Neural cell (in vitro differentiated cells): ENCODE results near the gene MLLT11.

Experiments
- EP300 ChIP-seq: fragments of 450-650 bp; conservative IDR thresholded peaks from 2 replicates; pipeline ENCODE4 v1.6.1; 2014; ENCODE audit warnings: antibody characterized with exemption, mild to moderate bottlenecking, moderate library complexity; ENCODE audit not compliant: poor library complexity, severe bottlenecking
- EZH2 ChIP-seq: fragments of 200-600, 300-800 bp; shearing (Covaris generic), sonication (generic); IDR thresholded peaks from 2 replicates; pipeline ENCODE4 v1.6.1; 2014; ENCODE audit warnings: antibody characterized with exemption, low read length, borderline replicate concordance, mild to moderate bottlenecking; ENCODE audit not compliant: insufficient read depth, poor library complexity, severe bottlenecking
- POLR2AphosphoS5 ChIP-seq: IDR thresholded peaks from 2 replicates; pipeline ENCODE4 v1.6.1; 2012
- RAD21 ChIP-seq: fragments of 450-650 bp; conservative IDR thresholded peaks from 2 replicates; pipeline ENCODE4 v1.6.1; 2014; ENCODE audit warnings: antibody characterized with exemption, mild to moderate bottlenecking, moderate library complexity
- SMC3 ChIP-seq: fragments of 450-650 bp; conservative IDR thresholded peaks from 2 replicates; pipeline ENCODE4 v1.6.1; 2014; ENCODE audit warnings: antibody characterized with exemption, mild to moderate bottlenecking, moderate library complexity; ENCODE audit not compliant: poor library complexity
- TAF1 ChIP-seq: IDR thresholded peaks from 2 replicates; pipeline ENCODE4 v1.6.1; 2012; ENCODE audit warnings: low read depth
- TF ChIP-seq, protein P1 (sequence below): fragments of 450-650 bp; IDR thresholded peaks from 2 replicates; pipeline ENCODE4 v1.5.1; 2014; ENCODE audit warnings: antibody characterized with exemption, mild to moderate bottlenecking, moderate library complexity; ENCODE audit not compliant: poor library complexity, severe bottlenecking
- TF ChIP-seq, protein P2 (sequence below): IDR thresholded peaks from 2 replicates; pipeline ENCODE4 v1.6.1; 2012; ENCODE audit warnings: borderline replicate concordance

DNA sequence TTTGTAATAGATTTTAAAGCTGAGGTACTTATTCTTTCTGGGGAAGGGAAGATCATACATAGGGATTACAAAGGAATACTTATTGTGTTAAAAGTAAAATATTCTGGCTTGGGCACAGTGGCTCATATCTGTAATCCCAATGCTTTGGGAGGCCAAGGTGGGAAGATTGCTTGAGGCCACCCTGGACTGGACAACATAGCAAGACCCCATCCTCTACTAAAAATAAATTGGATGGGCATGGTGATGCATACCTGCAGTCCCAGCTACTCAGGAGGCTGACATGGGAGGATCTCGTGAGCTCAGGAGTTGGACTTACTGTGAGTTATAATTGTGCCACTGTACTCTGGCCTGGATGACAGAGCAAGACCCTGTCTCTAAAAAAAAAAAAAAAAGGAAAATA is 37.9 kb downstream of the MLLT11 start:
- TF ChIP-seq, protein P1, sequence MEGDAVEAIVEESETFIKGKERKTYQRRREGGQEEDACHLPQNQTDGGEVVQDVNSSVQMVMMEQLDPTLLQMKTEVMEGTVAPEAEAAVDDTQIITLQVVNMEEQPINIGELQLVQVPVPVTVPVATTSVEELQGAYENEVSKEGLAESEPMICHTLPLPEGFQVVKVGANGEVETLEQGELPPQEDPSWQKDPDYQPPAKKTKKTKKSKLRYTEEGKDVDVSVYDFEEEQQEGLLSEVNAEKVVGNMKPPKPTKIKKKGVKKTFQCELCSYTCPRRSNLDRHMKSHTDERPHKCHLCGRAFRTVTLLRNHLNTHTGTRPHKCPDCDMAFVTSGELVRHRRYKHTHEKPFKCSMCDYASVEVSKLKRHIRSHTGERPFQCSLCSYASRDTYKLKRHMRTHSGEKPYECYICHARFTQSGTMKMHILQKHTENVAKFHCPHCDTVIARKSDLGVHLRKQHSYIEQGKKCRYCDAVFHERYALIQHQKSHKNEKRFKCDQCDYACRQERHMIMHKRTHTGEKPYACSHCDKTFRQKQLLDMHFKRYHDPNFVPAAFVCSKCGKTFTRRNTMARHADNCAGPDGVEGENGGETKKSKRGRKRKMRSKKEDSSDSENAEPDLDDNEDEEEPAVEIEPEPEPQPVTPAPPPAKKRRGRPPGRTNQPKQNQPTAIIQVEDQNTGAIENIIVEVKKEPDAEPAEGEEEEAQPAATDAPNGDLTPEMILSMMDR, result no peak
- TF ChIP-seq POLR2AphosphoS5, result no peak
- no peak for TF ChIP-seq EP300
- no peak for TF ChIP-seq EZH2
- TF ChIP-seq, protein P2, sequence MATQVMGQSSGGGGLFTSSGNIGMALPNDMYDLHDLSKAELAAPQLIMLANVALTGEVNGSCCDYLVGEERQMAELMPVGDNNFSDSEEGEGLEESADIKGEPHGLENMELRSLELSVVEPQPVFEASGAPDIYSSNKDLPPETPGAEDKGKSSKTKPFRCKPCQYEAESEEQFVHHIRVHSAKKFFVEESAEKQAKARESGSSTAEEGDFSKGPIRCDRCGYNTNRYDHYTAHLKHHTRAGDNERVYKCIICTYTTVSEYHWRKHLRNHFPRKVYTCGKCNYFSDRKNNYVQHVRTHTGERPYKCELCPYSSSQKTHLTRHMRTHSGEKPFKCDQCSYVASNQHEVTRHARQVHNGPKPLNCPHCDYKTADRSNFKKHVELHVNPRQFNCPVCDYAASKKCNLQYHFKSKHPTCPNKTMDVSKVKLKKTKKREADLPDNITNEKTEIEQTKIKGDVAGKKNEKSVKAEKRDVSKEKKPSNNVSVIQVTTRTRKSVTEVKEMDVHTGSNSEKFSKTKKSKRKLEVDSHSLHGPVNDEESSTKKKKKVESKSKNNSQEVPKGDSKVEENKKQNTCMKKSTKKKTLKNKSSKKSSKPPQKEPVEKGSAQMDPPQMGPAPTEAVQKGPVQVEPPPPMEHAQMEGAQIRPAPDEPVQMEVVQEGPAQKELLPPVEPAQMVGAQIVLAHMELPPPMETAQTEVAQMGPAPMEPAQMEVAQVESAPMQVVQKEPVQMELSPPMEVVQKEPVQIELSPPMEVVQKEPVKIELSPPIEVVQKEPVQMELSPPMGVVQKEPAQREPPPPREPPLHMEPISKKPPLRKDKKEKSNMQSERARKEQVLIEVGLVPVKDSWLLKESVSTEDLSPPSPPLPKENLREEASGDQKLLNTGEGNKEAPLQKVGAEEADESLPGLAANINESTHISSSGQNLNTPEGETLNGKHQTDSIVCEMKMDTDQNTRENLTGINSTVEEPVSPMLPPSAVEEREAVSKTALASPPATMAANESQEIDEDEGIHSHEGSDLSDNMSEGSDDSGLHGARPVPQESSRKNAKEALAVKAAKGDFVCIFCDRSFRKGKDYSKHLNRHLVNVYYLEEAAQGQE, result no peak
- TF ChIP-seq TAF1, result no peak
- TF ChIP-seq RAD21, result no peak
- TF ChIP-seq SMC3, result no peak
